Liver (tissue), 9 donors: Measurements from ENCODE around the gene SYNPO. TPM values are rescaled to one million over a fixed set of nuclear protein-coding genes. Genes with fewer than 3 reads are reported as not detected.

Source experiments
- DNase-seq: peaks from one replicate; pipeline ENCODE4 v3.0.0-alpha.2; 2017; ENCODE audit warnings: low spot score
- H3K27ac ChIP-seq, 2 donors: one replicate each; pipeline ENCODE4 v1.7.0; 2013; ENCODE audit warnings: inconsistent platforms in 2 of 2, low read length in 2 of 2, control low read depth in 1 of 2, low read depth in 1 of 2, mild to moderate bottlenecking in 1 of 2
- H3K27me3 ChIP-seq, 4 donors: one replicate each; pipeline versions ENCODE4 v1.6.1 to v1.7.0; 2013; ENCODE audit warnings: low read length in 3 of 4, inconsistent platforms in 1 of 4, mild to moderate bottlenecking in 1 of 4, moderate library complexity in 1 of 4; ENCODE audit not compliant: control insufficient read depth in 4 of 4, insufficient read depth in 4 of 4
- H3K36me3 ChIP-seq, 4 donors: one replicate each; pipeline versions ENCODE4 v1.6.1 to v1.7.0; 2013; ENCODE audit warnings: low read length in 3 of 4, mild to moderate bottlenecking in 3 of 4, low read depth in 1 of 4, moderate library complexity in 1 of 4; ENCODE audit not compliant: control insufficient read depth in 4 of 4, insufficient read depth in 3 of 4
- H3K4me1 ChIP-seq, 4 donors: one replicate each; pipeline versions ENCODE4 v1.6.1 to v1.7.0; 2013; ENCODE audit warnings: low read length in 3 of 4, mild to moderate bottlenecking in 3 of 4, moderate library complexity in 1 of 4; ENCODE audit not compliant: control insufficient read depth in 4 of 4, insufficient read depth in 4 of 4
- H3K4me3 ChIP-seq, 3 donors: one replicate each; pipeline versions ENCODE4 v1.6.1 to v1.7.0; 2013; ENCODE audit warnings: low read length in 3 of 3, control low read depth in 1 of 3, low read depth in 1 of 3, mild to moderate bottlenecking in 1 of 3
- H3K9ac ChIP-seq, 2 donors: one replicate each; pipeline ENCODE4 v1.7.0; 2013; ENCODE audit warnings: low read length in 2 of 2, mild to moderate bottlenecking in 2 of 2, moderate library complexity in 2 of 2, control low read depth in 1 of 2, low read depth in 1 of 2
- H3K9me3 ChIP-seq, 4 donors: one replicate each; pipeline versions ENCODE4 v1.6.1 to v1.7.0; 2013; ENCODE audit warnings: low read length in 3 of 4; ENCODE audit not compliant: control insufficient read depth in 4 of 4
- ATF3 ChIP-seq: IDR thresholded peaks from 2 replicates; pipeline ENCODE4 v1.6.1; 2016; ENCODE audit warnings: antibody characterized with exemption
- CTCF ChIP-seq: fragments of 150-350 bp; IDR thresholded peaks from 2 replicates; pipeline ENCODE4 v1.5.1; 2017; ENCODE audit warnings: improper control_type of control experiment, low read depth, low read length; ENCODE audit not compliant: missing input control
- EGR1 ChIP-seq, 2 donors: IDR thresholded peaks; 2 replicates each; pipeline ENCODE4 v1.6.1; 2016 to 2018; ENCODE audit warnings: antibody characterized with exemption in 2 of 2, low read depth in 2 of 2
- FOXA1 ChIP-seq: IDR thresholded peaks from 2 replicates; pipeline ENCODE4 v1.6.1; 2016; ENCODE audit warnings: antibody characterized with exemption
- FOXA2 ChIP-seq: IDR thresholded peaks from 2 replicates; pipeline ENCODE4 v1.6.1; 2016; ENCODE audit warnings: antibody characterized with exemption
- GABPA ChIP-seq, 2 donors: IDR thresholded peaks in 1 of 2; conservative IDR thresholded peaks in 1 of 2; 2 replicates each; pipeline ENCODE4 v1.6.1; 2016; ENCODE audit warnings: antibody characterized with exemption in 2 of 2, mild to moderate bottlenecking in 1 of 2, moderate library complexity in 1 of 2
- HNF4A ChIP-seq, 2 donors: conservative IDR thresholded peaks; 2 replicates each; pipeline ENCODE4 v1.6.1; 2016; ENCODE audit warnings: antibody characterized with exemption in 2 of 2, mild to moderate bottlenecking in 2 of 2
- HNF4G ChIP-seq: IDR thresholded peaks from 2 replicates; pipeline ENCODE4 v1.6.1; 2016; ENCODE audit warnings: antibody characterized with exemption
- JUND ChIP-seq, 2 donors: IDR thresholded peaks; 2 replicates each; pipeline ENCODE4 v1.6.1; 2016; ENCODE audit warnings: antibody characterized with exemption in 2 of 2
- MAX ChIP-seq: IDR thresholded peaks from 2 replicates; pipeline ENCODE4 v1.6.1; 2016; ENCODE audit warnings: antibody characterized with exemption
- NR2F2 ChIP-seq: IDR thresholded peaks from 2 replicates; pipeline ENCODE4 v1.6.1; 2016; ENCODE audit warnings: antibody characterized with exemption
- RAD21 ChIP-seq, 2 donors: IDR thresholded peaks; 2 replicates each; pipeline ENCODE4 v1.6.1; 2016; ENCODE audit warnings: antibody characterized with exemption in 2 of 2, mild to moderate bottlenecking in 2 of 2
- REST ChIP-seq: IDR thresholded peaks from 2 replicates; pipeline ENCODE4 v1.6.1; 2016; ENCODE audit warnings: antibody characterized with exemption, mild to moderate bottlenecking
- RXRA ChIP-seq, 2 donors: IDR thresholded peaks; 2 replicates each; pipeline ENCODE4 v1.6.1; 2017 to 2018; ENCODE audit warnings: antibody characterized with exemption in 2 of 2, mild to moderate bottlenecking in 1 of 2
- SP1 ChIP-seq: IDR thresholded peaks from 2 replicates; pipeline ENCODE4 v1.6.1; 2018; ENCODE audit warnings: antibody characterized with exemption, mild to moderate bottlenecking
- TAF1 ChIP-seq: conservative IDR thresholded peaks from 2 replicates; pipeline ENCODE4 v1.6.1; 2016; ENCODE audit warnings: antibody characterized with exemption, mild to moderate bottlenecking
- YY1 ChIP-seq: IDR thresholded peaks from 2 replicates; pipeline ENCODE4 v1.6.1; 2016; ENCODE audit warnings: antibody characterized with exemption, mild to moderate bottlenecking
- ZBTB33 ChIP-seq: IDR thresholded peaks from 2 replicates; pipeline ENCODE4 v1.6.1; 2016; ENCODE audit warnings: antibody characterized with exemption
- WGBS: extraction: QIAGEN DNeasy Blood & Tissue Kit; methylation state at CpG from one replicate; pipeline ENCODE4 v1.1.7; 2013; 5-methylcytosine and 5-hydroxymethylcytosine counted together
- polyA plus RNA-seq, 2 donors: library from polyadenylated mRNA; stranded (reverse) in 1 of 2; unstranded in 1 of 2; fragments of 200-250 nt in 1 of 2; fragments of >200 nt in 1 of 2; fragmentation: Nextera tagmentation in 1 of 2; extraction: Ambion mirVana in 1 of 2; gene quantifications; one replicate each; pipeline versions ENCODE4 v1.2.1 to v1.2.3, GENCODE V29; 2013 to 2015
- total RNA-seq, 2 donors: library from RNA; depleted of rRNA; stranded (reverse); fragments of >200 nt; gene quantifications; one replicate each; pipeline ENCODE4 v1.2.3, GENCODE V29; 2014
- donor health status: healthy.
- donor health status: healthy.
- donor health status: healthy.
- donor health status: healthy.
- donor health status: healthy.

Gene SYNPO
- total and polyA plus RNA-seq, 4 donors, result 1.1 to 36.6 (median 10.7) TPM

GRCh38 chr5:150700594-150701377 lies 60.3 kb downstream of the SYNPO start, which contains the start of gene RBM22:
Gene RBM22, minus strand, starts transcription at chr5:150701062. Its CDS starts 77 bp downstream, at chr5:150700985.
- peak; percentile 91 for DNase-seq
- H3K4me1 ChIP-seq, result peaks cover 0 to 18% (median 13%) of the 10 kb centered on the region in 4 donors
- under 1% methylated on average over 59 of the region's 59 CpGs for WGBS

More at GRCh38 chr5:150700594-150701377, 60.3 kb downstream of the SYNPO start, which contains the start of gene RBM22:
- peak; percentile 6 for TF ChIP-seq HNF4G
- peak; percentile 59 for TF ChIP-seq REST
- peak; percentile 28 to 32 for TF ChIP-seq HNF4A (conservative IDR thresholded peaks at IDR 0.05)
- TF ChIP-seq YY1, result peak; percentile 98
- TF ChIP-seq GABPA (IDR thresholded peaks at IDR 0.05 in 1 of 2, conservative IDR thresholded peaks at IDR 0.05 in 1 of 2), result peak; percentile 42 to 95
- TF ChIP-seq CTCF, result peak; percentile 33
- peak in 1 of 2 donors; percentile 67 for TF ChIP-seq EGR1 (IDR thresholded peaks at IDR 0.05; ENCODE audit: low read depth in 2 of 2)
- TF ChIP-seq SP1, result peak; percentile 67
- peak; percentile 6 to 55 for TF ChIP-seq RAD21 (IDR thresholded peaks at IDR 0.05)
- TF ChIP-seq JUND (IDR thresholded peaks at IDR 0.05), result peak in 1 of 2 donors; percentile 37
- peak; percentile 20 for TF ChIP-seq NR2F2
- peak; percentile 41 to 49 for TF ChIP-seq RXRA (IDR thresholded peaks at IDR 0.05)
- TF ChIP-seq MAX, result peak; percentile 69
- peak; percentile 73 for TF ChIP-seq TAF1
- TF ChIP-seq ATF3, result no peak
- TF ChIP-seq FOXA2, result no peak
- peak; percentile 90 for TF ChIP-seq ZBTB33
- no peak for TF ChIP-seq FOXA1
- Histone ChIP-seq H3K9ac (peak within 1 kb of the TSS; percentile 75 to 96), H3K36me3 (peaks cover 6 to 27% (median 23%) of the 10 kb centered on the region in 4 donors), H3K4me3 (peak within 1 kb of the TSS; percentile 78 to 98 (median 85)), H3K27ac (peak within 1 kb of the TSS; percentile 92 to 97), H3K9me3 (no peaks in the 10 kb centered on the region), H3K27me3 (no peaks in the 10 kb centered on the region)
